ENCODE measurements around the gene CBARP. TPM values are rescaled to one million over a fixed set of nuclear protein-coding genes. Genes with fewer than 3 reads are reported as not detected.

CBARP gene
- total RNA-seq, 3 donors from 2014 or later, result 0.29 to 1.2 (median 0.39) TPM

DNA sequence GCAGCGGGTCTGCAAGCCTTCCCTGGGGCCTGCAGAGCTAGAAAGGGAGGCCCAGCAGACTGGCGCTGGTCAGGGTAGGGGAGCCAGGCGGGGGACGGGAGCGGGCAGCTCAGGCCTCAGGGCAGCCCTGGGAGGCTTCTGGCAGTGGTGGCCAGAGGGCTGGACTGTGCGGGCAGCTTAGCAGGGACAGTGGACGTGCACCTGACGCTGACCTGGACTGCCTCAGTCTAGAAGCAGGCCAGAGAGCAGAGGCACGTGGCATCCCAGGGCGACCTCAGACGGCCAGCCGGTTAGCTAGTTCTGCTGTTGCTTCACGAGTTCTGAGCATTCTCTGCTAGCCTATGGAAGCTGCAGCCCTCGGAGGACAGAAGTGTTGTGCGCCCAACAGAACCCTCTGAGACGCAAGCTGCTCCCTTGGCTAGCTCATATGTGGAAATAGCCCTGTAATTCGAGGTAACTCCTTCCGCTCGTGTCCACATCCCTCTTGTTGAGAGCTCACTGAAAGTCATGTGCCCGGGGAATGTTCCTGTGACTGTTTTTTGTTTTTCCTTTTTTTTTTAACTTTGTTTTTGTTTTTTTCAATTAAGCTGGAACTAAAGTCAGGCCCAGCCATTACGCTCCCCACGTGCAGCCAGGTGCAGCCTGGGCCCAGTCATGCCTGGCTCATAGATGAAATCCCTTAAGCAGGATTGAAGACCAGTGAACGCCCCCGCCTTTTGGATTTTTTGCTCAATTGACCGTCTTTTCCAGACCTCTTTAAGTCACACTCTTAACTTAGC is 35.6 kb upstream of the CBARP start:
- DNase-seq, result no peak
- intact Hi-C loops (cut with DNase I, micrococcal nuclease), result no loop called here
- no peak for ATAC-seq
- H3K36me3 ChIP-seq (ENCODE audit: low read depth), result peaks cover 19% of the 10 kb centered on the region
- H3K9me3 ChIP-seq, result no peaks in the 10 kb centered on the region
- peaks cover 71% of the 10 kb centered on the region for H3K4me1 ChIP-seq (ENCODE audit: low read depth)
- TF ChIP-seq, protein P1, sequence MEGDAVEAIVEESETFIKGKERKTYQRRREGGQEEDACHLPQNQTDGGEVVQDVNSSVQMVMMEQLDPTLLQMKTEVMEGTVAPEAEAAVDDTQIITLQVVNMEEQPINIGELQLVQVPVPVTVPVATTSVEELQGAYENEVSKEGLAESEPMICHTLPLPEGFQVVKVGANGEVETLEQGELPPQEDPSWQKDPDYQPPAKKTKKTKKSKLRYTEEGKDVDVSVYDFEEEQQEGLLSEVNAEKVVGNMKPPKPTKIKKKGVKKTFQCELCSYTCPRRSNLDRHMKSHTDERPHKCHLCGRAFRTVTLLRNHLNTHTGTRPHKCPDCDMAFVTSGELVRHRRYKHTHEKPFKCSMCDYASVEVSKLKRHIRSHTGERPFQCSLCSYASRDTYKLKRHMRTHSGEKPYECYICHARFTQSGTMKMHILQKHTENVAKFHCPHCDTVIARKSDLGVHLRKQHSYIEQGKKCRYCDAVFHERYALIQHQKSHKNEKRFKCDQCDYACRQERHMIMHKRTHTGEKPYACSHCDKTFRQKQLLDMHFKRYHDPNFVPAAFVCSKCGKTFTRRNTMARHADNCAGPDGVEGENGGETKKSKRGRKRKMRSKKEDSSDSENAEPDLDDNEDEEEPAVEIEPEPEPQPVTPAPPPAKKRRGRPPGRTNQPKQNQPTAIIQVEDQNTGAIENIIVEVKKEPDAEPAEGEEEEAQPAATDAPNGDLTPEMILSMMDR (IDR thresholded peaks at IDR 0.05), result no peak
- H3K4me3 ChIP-seq, result no peak overlapping the region

- no peaks in the 10 kb centered on the region for H3K9me3 ChIP-seq
- ATAC-seq (no peak), DNase-seq (no peak)
- intact Hi-C loops (cut with DNase I, micrococcal nuclease), result no loop called here
- H3K36me3 ChIP-seq (ENCODE audit: low read depth), result peaks cover 19% of the 10 kb centered on the region
- H3K4me3 ChIP-seq, result no peak overlapping the region
- TF ChIP-seq, protein P1 (IDR thresholded peaks at IDR 0.05), result no peak
- H3K4me1 ChIP-seq (ENCODE audit: low read depth), result peaks cover 79% of the 10 kb centered on the region
These were observed 34.8 kb upstream of the CBARP start for GRCh38 chr19:1272423-1273262.

DNA sequence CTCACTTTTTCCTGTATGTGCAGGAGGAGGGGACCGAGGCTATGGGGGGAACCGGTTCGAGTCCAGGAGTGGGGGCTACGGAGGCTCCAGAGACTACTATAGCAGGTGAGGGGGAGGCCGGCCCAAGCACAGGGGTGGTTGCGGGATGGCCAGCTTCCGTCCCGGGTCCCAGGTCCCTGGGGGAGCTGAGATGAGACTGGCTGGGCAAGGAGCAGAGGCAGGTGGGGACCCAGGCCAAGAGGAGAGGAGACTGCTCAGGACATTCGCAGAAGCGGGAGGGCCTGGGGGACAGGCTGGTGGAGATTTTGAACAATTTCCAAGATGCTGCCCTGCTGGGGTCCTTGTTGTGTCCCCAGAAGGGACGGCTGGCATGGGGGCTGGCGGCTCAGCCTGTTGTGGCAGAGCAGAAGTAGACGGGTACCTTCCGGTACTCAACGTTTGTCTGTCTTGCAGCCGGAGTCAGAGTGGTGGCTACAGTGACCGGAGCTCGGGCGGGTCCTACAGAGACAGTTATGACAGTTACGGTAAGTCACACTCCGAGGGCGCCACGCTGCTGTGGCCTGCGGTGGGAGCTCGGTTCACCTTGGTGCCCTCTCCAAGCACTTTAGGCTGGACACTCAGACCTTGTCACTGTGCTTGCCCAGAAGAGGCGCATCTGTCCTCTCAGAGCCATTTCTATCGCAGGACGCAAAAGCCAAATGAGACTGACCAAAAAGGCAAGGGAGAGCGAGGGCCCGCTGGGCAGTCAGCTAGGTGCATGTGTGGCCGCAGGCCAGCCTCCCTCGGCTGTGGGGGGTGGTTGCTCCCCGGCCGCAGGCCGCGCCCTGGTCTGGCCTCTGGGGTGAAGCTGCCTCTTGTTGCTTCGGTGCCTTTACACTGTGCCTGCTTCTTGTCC is 34.0 kb upstream of the CBARP start:
- no peak for DNase-seq
- H3K4me3 ChIP-seq, result no peak overlapping the region
- H3K36me3 ChIP-seq (ENCODE audit: low read depth), result peaks cover 19% of the 10 kb centered on the region
- TF ChIP-seq, protein P1 (IDR thresholded peaks at IDR 0.05), result no peak
- no peaks in the 10 kb centered on the region for H3K9me3 ChIP-seq
- H3K4me1 ChIP-seq (ENCODE audit: low read depth), result peaks cover 81% of the 10 kb centered on the region
- intact Hi-C loops (cut with DNase I, micrococcal nuclease), result no loop called here
- ATAC-seq, result no peak

- DNase-seq (no peak), ATAC-seq (no peak)
- peaks cover 79% of the 10 kb centered on the region for H3K4me1 ChIP-seq (ENCODE audit: low read depth)
- H3K4me3 ChIP-seq, result no peak overlapping the region
- H3K9me3 ChIP-seq, result no peaks in the 10 kb centered on the region
- peaks cover 19% of the 10 kb centered on the region for H3K36me3 ChIP-seq (ENCODE audit: low read depth)
- TF ChIP-seq, protein P1 (IDR thresholded peaks at IDR 0.05), result no peak
- intact Hi-C loops (cut with DNase I, micrococcal nuclease), result no loop called here
These were observed 33.2 kb upstream of the CBARP start for GRCh38 chr19:1270854-1271527.
